GM12891 (cell line): ENCODE results near the gene MYCBP2.
A peak's percentile ranks its signal among the peaks of the same experiment; 100 is the strongest.
"Not testable (repeated sequence)": the region's sequence is repeated elsewhere in the genome, so short reads cannot be mapped to it uniquely, and the experiment has no call there.

Source experiments
- DNase-seq: peaks from one replicate; pipeline ENCODE4 v3.0.0; 2011; ENCODE audit warnings: low spot score; ENCODE audit not compliant: insufficient read length
- FAIRE-seq: peaks from 2 replicates; lab custom pipeline; 2011; peaks lifted over from hg19 to GRCh38; lab: Jason Lieb, UNC
- PAX5 ChIP-seq: IDR thresholded peaks from 2 replicates; pipeline ENCODE4 v1.6.1; 2011; ENCODE audit warnings: low read length, moderate library complexity, mild to moderate bottlenecking; ENCODE audit not compliant: insufficient read depth, severe bottlenecking
- POLR2A ChIP-seq: IDR thresholded peaks from 2 replicates; pipeline ENCODE4 v1.6.1; 2011; ENCODE audit warnings: low read depth, low read length, control low read depth
- POLR2AphosphoS5 ChIP-seq: IDR thresholded peaks from 2 replicates; pipeline ENCODE4 v1.6.1; 2011; ENCODE audit warnings: low read depth, low read length, control low read depth
- POU2F2 ChIP-seq: IDR thresholded peaks from 2 replicates; pipeline ENCODE4 v1.6.1; 2011; ENCODE audit warnings: low read depth, mild to moderate bottlenecking, control low read depth, low read length, moderate library complexity
- SPI1 ChIP-seq: IDR thresholded peaks from 2 replicates; pipeline ENCODE4 v1.6.1; 2011; ENCODE audit warnings: low read depth, low read length, control low read depth
- TAF1 ChIP-seq: IDR thresholded peaks from 2 replicates; pipeline ENCODE4 v1.6.1; 2011; ENCODE audit warnings: low read depth, low read length, control low read depth

The MYCBP2 gene

DNA sequence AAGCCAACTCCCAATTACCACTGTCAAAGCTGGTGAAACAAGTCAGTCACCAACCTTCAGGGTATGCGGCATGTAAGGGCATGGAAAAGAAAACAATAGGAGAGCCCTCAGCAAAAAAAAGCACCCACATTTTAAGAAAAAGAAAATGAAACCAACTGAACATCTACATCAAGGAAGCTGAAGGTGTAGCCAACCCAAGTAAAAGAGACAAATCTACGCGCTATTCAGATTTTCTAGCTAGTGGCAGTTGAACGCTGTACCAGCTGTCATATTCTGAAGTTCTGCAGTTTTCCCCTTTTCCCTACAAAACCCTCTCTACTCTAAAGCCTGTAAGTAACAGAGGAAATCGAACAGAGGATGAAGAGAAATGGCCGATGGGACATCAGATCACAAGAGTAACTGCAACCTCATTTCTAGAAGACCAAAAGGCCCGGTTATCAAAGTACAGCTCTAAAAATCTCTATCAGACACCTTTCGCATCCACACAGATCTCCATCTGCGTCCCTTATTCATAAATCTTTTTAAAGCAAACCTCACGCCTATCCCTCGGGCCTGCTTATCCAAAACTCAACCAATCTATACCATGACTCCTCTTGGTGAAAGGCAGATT is 1.4 kb downstream of the MYCBP2 start:
- TF ChIP-seq POLR2AphosphoS5 (no peak), POLR2A (no peak), TAF1 (no peak; the same call in 1 of the 2 replicates), POU2F2 (no peak)
- DNase-seq, result no peak
- FAIRE-seq, result peak; percentile 38

DNA sequence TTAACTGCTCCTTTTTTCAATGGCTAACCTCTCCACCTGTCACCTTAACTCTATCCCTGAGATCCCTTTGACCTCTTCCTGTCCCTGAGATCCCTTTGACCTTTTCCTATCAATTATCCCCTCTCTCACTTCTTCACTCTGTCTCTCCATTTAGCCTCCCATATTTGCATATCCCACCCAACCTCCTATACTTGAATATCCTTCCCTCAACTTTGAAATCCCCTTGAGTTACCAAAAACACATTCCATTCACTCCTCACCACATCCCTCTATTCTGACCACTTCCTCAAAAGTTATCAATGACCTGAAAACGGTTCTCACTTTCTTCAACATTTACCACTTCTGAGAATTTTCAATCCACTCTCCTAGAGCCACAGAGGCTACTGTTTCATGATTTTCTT is 3.0 kb downstream of the MYCBP2 start:
- FAIRE-seq (peak; percentile 73), DNase-seq (no peak)
- TF ChIP-seq POU2F2 (0 out of 2 replicates have a peak, but pooled peaks have one; percentile 19), SPI1 (peak; percentile 95), TAF1 (no peak), POLR2A (no peak), POLR2AphosphoS5 (no peak), PAX5 (no peak)

DNA sequence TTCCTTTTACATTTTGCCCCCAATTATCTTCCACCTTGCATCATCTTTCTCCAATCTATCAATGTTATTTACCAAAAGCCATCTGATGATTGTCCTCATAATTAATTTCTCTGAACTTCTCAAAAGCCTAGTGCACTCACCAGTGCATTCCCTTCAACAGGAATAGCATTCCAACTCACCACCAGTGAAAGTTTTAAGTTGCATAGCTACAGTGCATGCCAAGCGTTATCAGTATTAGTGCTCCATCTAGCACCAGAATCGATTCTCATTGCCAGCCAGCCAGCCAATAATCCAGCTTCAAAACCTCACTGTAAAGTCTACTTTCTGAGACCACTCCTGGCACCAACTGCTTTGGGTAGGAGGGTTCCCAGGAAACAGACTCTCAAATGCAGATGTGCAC is 7.4 kb downstream of the MYCBP2 start:
- no peak for TF ChIP-seq TAF1
- TF ChIP-seq PAX5, result no peak
- TF ChIP-seq SPI1, result no peak
- no peak for TF ChIP-seq POU2F2
- FAIRE-seq (no peak), DNase-seq (no peak)

DNA sequence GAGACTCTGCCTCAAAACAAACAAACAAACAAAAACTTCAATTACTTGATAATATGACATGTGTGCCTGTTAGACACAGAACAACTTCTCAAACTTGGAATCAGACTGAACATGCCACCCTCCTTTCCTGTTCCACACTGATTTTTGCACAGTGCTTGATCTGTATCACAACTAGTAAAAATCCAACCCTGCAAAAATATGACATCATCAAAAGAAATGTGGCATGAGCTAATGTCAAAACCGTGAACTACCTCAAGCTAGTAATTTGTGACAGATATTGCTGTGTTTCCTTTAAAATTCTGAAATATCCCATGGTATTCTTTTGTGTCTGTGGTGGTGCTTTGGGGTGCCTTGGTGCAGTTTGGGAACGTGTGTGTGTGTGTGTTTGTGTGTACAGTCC is 8.2 kb downstream of the MYCBP2 start:
- DNase-seq (no peak), FAIRE-seq (peak; percentile 35)
- TF ChIP-seq TAF1 (no peak), POLR2A (no peak), PAX5 (no peak), SPI1 (no peak), POLR2AphosphoS5 (no peak), POU2F2 (no peak)

DNA sequence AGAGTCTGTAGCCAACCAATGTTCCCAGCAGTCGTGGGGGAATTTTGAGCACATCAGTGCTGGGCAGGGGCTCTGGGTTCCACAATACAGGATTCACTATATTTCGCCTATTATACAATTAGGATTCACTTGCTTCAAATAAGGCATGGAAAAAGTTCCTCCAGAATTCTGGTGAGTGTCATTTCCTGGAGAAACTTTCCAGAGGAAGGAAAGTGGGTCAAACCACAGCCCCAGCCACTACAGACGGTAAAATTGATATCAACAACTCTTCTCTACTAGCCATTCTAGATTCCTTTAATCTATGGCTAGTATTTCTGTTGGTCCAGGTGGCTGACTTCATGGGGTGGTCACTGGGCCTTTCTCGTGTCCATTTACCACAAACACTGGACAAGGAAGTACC is 10.5 kb downstream of the MYCBP2 start:
- FAIRE-seq (peak; percentile 40), DNase-seq (no peak)
- no peak for TF ChIP-seq PAX5
- TF ChIP-seq POU2F2, result no peak
- no peak for TF ChIP-seq POLR2A
- no peak for TF ChIP-seq POLR2AphosphoS5
- TF ChIP-seq TAF1, result no peak
- no peak for TF ChIP-seq SPI1

DNA sequence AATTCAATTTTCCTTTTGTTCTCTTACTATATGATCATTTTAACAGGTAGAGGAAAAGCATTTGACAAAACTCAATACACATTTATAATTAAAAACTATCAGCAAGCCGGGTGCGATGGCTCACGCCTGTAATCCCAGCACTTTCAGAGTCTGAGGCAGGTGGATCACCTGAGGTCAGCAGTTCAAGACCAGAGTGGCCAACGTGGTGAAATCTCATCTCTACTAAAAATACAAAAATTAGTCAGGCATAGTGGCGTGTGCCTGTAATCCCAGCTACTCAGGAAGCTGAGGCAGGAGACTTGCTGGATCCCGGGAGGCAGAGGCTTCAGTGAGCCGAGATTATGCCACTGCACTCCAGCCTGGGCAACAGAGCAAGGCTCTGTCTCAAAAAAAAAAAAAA is 11.4 kb downstream of the MYCBP2 start:
- not testable (repeated sequence) for DNase-seq, FAIRE-seq

DNA sequence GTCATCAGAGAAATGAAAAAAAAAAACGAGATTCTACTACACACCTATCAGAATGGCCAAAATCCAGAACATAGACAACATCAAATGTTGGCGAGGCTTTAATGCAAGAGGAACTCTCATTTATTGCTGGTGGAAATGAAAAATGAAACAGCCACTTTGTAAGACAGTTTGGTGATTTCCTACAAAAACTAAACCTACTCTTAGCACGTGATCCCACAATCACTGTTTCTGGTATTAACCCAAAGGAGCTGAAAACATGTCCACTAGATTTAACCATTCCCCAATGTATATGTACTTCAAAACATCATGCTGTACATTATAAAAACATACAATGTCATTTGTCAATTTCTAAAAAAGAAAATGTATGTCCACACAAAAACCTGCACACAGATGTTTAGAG is 13.0 kb downstream of the MYCBP2 start:
- FAIRE-seq, result peak; percentile 86
- no peak for DNase-seq
- TF ChIP-seq POU2F2 (no peak), PAX5 (no peak), TAF1 (no peak), POLR2A (no peak), POLR2AphosphoS5 (no peak), SPI1 (no peak)

DNA sequence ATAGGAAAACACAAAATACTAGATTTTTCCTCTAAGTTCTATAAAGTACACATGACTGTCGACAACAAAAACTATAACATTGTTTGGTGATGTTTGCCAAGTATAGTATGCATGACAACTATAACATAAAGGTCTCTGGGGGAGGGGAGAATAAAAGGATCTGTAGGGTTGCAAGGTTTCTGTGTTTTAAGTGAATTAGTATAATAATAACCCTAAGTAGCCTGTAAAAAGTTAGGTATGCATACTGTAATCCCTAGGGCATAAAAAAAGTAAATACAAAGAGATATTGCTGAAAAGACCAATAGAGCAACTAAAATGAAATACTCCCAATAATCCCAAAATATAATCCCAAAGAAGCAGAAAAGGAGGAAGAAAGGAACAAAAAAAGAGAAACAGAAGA is 14.6 kb downstream of the MYCBP2 start:
- DNase-seq, result no peak
- TF ChIP-seq POLR2AphosphoS5, result no peak
- TF ChIP-seq PAX5, result no peak
- TF ChIP-seq SPI1, result no peak
- no peak for TF ChIP-seq TAF1
- TF ChIP-seq POLR2A, result no peak
- no peak for TF ChIP-seq POU2F2
- FAIRE-seq, result no peak

DNA sequence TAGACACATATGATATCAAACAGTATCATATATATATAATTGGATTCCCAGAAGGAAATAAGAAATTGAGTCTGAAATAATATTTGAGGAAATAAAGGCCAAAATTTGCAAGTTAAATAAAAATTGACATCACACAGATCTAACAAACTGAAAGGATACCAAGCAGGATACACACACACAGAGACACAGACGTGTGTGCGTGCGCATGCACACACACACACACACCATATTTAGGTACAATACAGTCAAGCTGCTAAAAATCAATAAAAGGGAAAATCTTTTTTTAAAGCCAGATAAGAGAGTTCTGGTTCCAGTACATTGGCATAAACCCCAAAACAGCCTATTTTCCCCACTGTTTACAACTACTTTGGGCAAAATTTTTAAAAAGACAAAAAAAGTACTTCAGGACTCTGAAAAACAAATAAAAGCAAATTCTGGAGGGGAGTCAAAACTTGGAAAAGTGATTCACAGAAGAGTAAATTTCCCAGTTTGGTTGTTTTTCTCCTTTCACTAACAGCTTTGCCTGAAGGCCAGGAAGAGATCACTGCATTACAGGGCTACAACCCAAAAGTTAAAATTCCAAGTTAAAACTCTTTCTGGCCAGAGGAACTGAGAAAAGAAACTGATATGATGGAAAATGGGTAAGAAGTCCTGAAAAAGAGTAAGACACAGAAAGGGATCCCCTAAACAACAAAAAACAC is 16.2 kb downstream of the MYCBP2 start:
- DNase-seq (no peak), FAIRE-seq (no peak)
- TF ChIP-seq POLR2A (no peak), TAF1 (no peak), POU2F2 (no peak), PAX5 (no peak), SPI1 (peak; percentile 31; the same call in 1 of the 2 replicates), POLR2AphosphoS5 (no peak)

DNA sequence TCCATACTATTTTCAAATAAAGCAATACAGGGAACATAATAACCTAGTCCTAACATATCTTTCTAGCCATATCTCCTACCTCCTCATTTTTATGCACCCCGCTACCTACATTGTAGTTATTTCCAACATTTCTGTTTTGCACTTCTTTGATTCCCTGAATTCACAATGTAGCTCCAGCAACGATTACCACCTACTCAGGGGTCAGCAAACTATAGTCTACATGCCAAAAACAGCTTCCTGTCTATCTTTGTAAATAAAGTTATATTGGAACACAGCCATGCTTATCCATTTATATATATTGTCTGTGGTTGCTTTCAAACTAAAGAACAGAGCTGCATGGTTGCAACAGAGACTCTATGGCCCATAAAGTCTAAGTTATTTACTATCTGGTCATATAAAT is 16.7 kb downstream of the MYCBP2 start:
- TF ChIP-seq SPI1 (no peak), POLR2A (no peak), TAF1 (no peak), PAX5 (no peak)
- FAIRE-seq, result no peak
- DNase-seq, result no peak

DNA sequence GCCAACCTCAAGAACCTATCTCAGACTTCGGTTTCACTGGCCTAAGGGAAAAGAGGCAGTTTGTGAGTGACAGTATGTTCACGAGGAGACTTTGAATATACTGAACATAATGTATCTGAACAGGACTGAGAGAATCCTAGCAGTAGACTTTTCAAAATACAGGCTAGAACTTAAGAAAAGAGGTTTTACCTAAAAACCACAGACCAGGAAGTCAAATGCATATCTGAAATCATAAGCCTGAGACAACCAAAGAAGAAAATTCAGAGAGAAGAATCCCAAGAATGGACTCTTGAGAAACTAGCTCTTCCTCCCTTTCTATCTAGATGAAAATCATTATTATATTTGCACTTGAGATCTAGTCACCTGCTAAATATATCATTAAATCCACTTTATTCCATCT is 17.6 kb downstream of the MYCBP2 start:
- TF ChIP-seq POLR2A, result no peak
- TF ChIP-seq TAF1, result no peak
- FAIRE-seq (no peak), DNase-seq (no peak)
